Thyroid gland (tissue), 4 donors: ENCODE data around the gene ZBED6. TPM values are rescaled to one million over a fixed set of nuclear protein-coding genes. Genes with fewer than 3 reads are reported as not detected.
"Not testable (repeated sequence)": the region's sequence is repeated elsewhere in the genome, so short reads cannot be mapped to it uniquely, and the experiment has no call there.

Experiments
- DNase-seq, 2 donors: peaks; one replicate each; pipeline ENCODE4 v3.0.0-alpha.2; 2019
- H3K27ac ChIP-seq, 3 donors: fragments of 200-600 bp; sonication (generic); 1 replicate in 2 of 3; 2 replicates in 1 of 3; pipeline ENCODE4 v1.5.1; 2016 to 2019; ENCODE audit warnings: mild to moderate bottlenecking in 1 of 3, moderate library complexity in 1 of 3
- H3K27me3 ChIP-seq: fragments of 200-600 bp; sonication (generic); one replicate; pipeline ENCODE4 v1.5.1; 2019
- H3K36me3 ChIP-seq, 2 donors: fragments of 200-600 bp; sonication (generic); one replicate each; pipeline ENCODE4 v1.5.1; 2016 to 2019
- H3K4me1 ChIP-seq, 2 donors: fragments of 200-600 bp; sonication (generic); one replicate each; pipeline ENCODE4 v1.5.1; 2017 to 2019
- H3K4me3 ChIP-seq, 3 donors: fragments of 200-600 bp; sonication (generic); replicated peaks in 1 of 3; 1 replicate in 2 of 3; 2 replicates in 1 of 3; pipeline ENCODE4 v1.5.1; 2016; ENCODE audit warnings: mild to moderate bottlenecking in 1 of 3
- H3K9me3 ChIP-seq: fragments of 200-600 bp; sonication (generic); one replicate; pipeline ENCODE4 v1.5.1; 2017
- CTCF ChIP-seq, 6 experiments: fragments of 200-600 bp in 3 of 6; fragments of 450-650 bp in 3 of 6; sonication (generic) in 3 of 6; IDR thresholded peaks; one replicate each; pipeline ENCODE4 v1.5.1; 2016 to 2019; ENCODE audit warnings: antibody characterized with exemption in 6 of 6, mild to moderate bottlenecking in 2 of 6, inconsistent platforms in 1 of 6, moderate library complexity in 1 of 6
- POLR2A ChIP-seq, 2 donors: fragments of 450-650 bp; IDR thresholded peaks; one replicate each; pipeline ENCODE4 v1.6.1; 2017; ENCODE audit warnings: antibody characterized with exemption in 2 of 2, mild to moderate bottlenecking in 2 of 2, moderate library complexity in 1 of 2
- whole genome bisulfite sequencing, 2 donors: methylation state at CpG; one replicate each; pipeline ENCODE4 v1.1.5; 2017; 5-methylcytosine and 5-hydroxymethylcytosine counted together
- intact Hi-C: fragments of 100-400 bp; cut with DNase I; formaldehyde crosslinking; loops from one replicate; pipeline ENCODE4 v1.15.1; 2023
- total RNA-seq, 4 donors: library from RNA; depleted of rRNA; stranded (reverse); fragments of >200 nt; gene quantifications; one replicate each; pipeline ENCODE4 v1.2.3, GENCODE V29; 2016

Gene ZBED6
- total RNA-seq, 4 donors from 2014 or later, result 17.6 to 33.2 (median 28.5) TPM

GRCh38 chr1:203818399-203818798, 23.0 kb downstream of the ZBED6 start:
- no peak for TF ChIP-seq POLR2A (IDR thresholded peaks at IDR 0.05)
- TF ChIP-seq CTCF (IDR thresholded peaks at IDR 0.05), result no peak

GRCh38 chr1:203823306-203823705, 27.9 kb downstream of the ZBED6 start:
- no peak overlapping the region for H3K27ac ChIP-seq
- no peaks in the 10 kb centered on the region for H3K27me3 ChIP-seq

More at GRCh38 chr1:203818399-203818798, 23.0 kb downstream of the ZBED6 start:
- 93 to 96% methylated on average over 6 of the region's 6 CpGs for WGBS, 2 donors
- H3K36me3 ChIP-seq, result peaks cover 40 to 49% of the 10 kb centered on the region in 2 donors
- intact Hi-C loops, result no loop called here
- H3K27ac ChIP-seq, result no peak overlapping the region
- peaks cover 0 to 4% of the 10 kb centered on the region in 2 donors for H3K4me1 ChIP-seq
- H3K27me3 ChIP-seq, result no peaks in the 10 kb centered on the region
- no peak overlapping the region for H3K4me3 ChIP-seq
- no peak for DNase-seq
- no peaks in the 10 kb centered on the region for H3K9me3 ChIP-seq

GRCh38 chr1:203826175-203826574, 30.8 kb downstream of the ZBED6 start:
- Histone ChIP-seq H3K27ac (no peak overlapping the region), H3K4me1 (no peaks in the 10 kb centered on the region), H3K27me3 (no peaks in the 10 kb centered on the region), H3K9me3 (no peaks in the 10 kb centered on the region), H3K36me3 (peaks cover 37 to 46% of the 10 kb centered on the region in 2 donors), H3K4me3 (no peak overlapping the region)
- no peak for DNase-seq
- TF ChIP-seq CTCF (IDR thresholded peaks at IDR 0.05) (no peak), POLR2A (IDR thresholded peaks at IDR 0.05) (no peak)
- intact Hi-C loops, result no loop called here
- WGBS, 2 donors, result 96 to 97% methylated on average over 2 of the region's 2 CpGs

More at GRCh38 chr1:203823306-203823705, 27.9 kb downstream of the ZBED6 start:
- H3K4me3 ChIP-seq, result no peak overlapping the region
- DNase-seq, result no peak
- H3K36me3 ChIP-seq, result peaks cover 43 to 46% of the 10 kb centered on the region in 2 donors
- H3K9me3 ChIP-seq, result no peaks in the 10 kb centered on the region
- WGBS, 2 donors, result 87 to 90% methylated on average over 1 of the region's 1 CpG
- no peaks in the 10 kb centered on the region for H3K4me1 ChIP-seq
- TF ChIP-seq POLR2A (IDR thresholded peaks at IDR 0.05), result no peak
- no peak for TF ChIP-seq CTCF (IDR thresholded peaks at IDR 0.05)
- intact Hi-C loops, result no loop called here

- no peaks in the 10 kb centered on the region for H3K4me1 ChIP-seq
- no peak overlapping the region for H3K27ac ChIP-seq
- H3K36me3 ChIP-seq, result peaks cover 43 to 51% of the 10 kb centered on the region in 2 donors
- no peak for DNase-seq
- 79 to 88% methylated on average over 5 of the region's 5 CpGs for WGBS, 2 donors
- intact Hi-C loops, result no loop called here
- no peaks in the 10 kb centered on the region for H3K27me3 ChIP-seq
- no peaks in the 10 kb centered on the region for H3K9me3 ChIP-seq
- TF ChIP-seq CTCF (IDR thresholded peaks at IDR 0.05), result no peak
- TF ChIP-seq POLR2A (IDR thresholded peaks at IDR 0.05), result no peak
- no peak overlapping the region for H3K4me3 ChIP-seq
These were observed 32.6 kb downstream of the ZBED6 start for GRCh38 chr1:203828002-203828401.

GRCh38 chr1:203828503-203828902, 33.1 kb downstream of the ZBED6 start:
- Histone ChIP-seq H3K9me3 (no peaks in the 10 kb centered on the region), H3K27ac (peak overlapping the region in 1 of 3 donors; percentile 22), H3K4me1 (no peaks in the 10 kb centered on the region), H3K27me3 (no peaks in the 10 kb centered on the region), H3K36me3 (peaks cover 43 to 54% of the 10 kb centered on the region in 2 donors), H3K4me3 (no peak overlapping the region)
- no peak for DNase-seq
- 58 to 69% methylated on average over 1 of the region's 1 CpG for WGBS, 2 donors
- no peak for TF ChIP-seq POLR2A (IDR thresholded peaks at IDR 0.05)
- no peak for TF ChIP-seq CTCF (IDR thresholded peaks at IDR 0.05)
- intact Hi-C loops, result no loop called here

GRCh38 chr1:203829247-203829646, 33.8 kb downstream of the ZBED6 start:
- peaks cover 50 to 61% of the 10 kb centered on the region in 2 donors for H3K36me3 ChIP-seq
- DNase-seq, H3K9me3 ChIP-seq, H3K4me1 ChIP-seq, intact Hi-C loops, H3K27me3 ChIP-seq, H3K4me3 ChIP-seq: not testable (repeated sequence)
- 76 to 86% methylated on average over 5 of the region's 5 CpGs for WGBS, 2 donors
- peak overlapping the region in 2 of 3 donors; percentile 16 to 22 for H3K27ac ChIP-seq
